A673 (cell line): Measurements from ENCODE around the gene CMC4. TPM values are rescaled to one million over a fixed set of nuclear protein-coding genes. Genes with fewer than 3 reads are reported as not detected.

Experiments
- BruUV-seq: library from RNA; stranded (reverse); fragments of 400-500 nt; replicated peaks from 2 replicates; lab custom pipeline; 2021; lab: Mats Ljungman, UMichigan
- CTCF ChIA-PET: fragments of 300-600 bp; sonication (Branson Sonifier 250); formaldehyde crosslinking; loops from one replicate; lab custom pipeline; 2022; ENCODE audit warnings: antibody characterized with exemption; lab: Charles Lee
- POLR2A ChIA-PET: fragments of 300-600 bp; sonication (Branson Sonifier 250); formaldehyde crosslinking; loops from one replicate; lab custom pipeline; 2022; ENCODE audit warnings: antibody characterized with exemption; ENCODE audit not compliant: low non-redundant PET; lab: Charles Lee
- DNase-seq: peaks from one replicate; pipeline ENCODE4 v3.0.0-alpha.2; 2015; ENCODE audit warnings: low spot score
- H3K27ac ChIP-seq: fragments of 200-600 bp; sonication (generic); 2 replicates; pipeline ENCODE4 v1.5.1; 2016; ENCODE audit warnings: mixed run types, low read depth, mild to moderate bottlenecking, mixed read lengths, antibody characterized with exemption, low read length; ENCODE audit not compliant: poor library complexity, severe bottlenecking
- H3K27me3 ChIP-seq: fragments of 200-600 bp; sonication (generic); replicated peaks from 2 replicates; pipeline ENCODE4 v1.6.1; 2017; ENCODE audit warnings: mixed run types, low read depth, mild to moderate bottlenecking, mixed read lengths, antibody characterized with exemption, low read length; ENCODE audit not compliant: insufficient read depth, poor library complexity
- H3K36me3 ChIP-seq: fragments of 200-600 bp; sonication (generic); 2 replicates; pipeline ENCODE4 v1.6.1; 2016; ENCODE audit warnings: mixed run types, mild to moderate bottlenecking, mixed read lengths, antibody characterized with exemption, low read length; ENCODE audit not compliant: insufficient read depth, poor library complexity, severe bottlenecking
- H3K4me1 ChIP-seq: fragments of 200-600 bp; sonication (generic); 2 replicates; pipeline ENCODE4 v1.6.1; 2017; ENCODE audit warnings: mixed run types, mild to moderate bottlenecking, mixed read lengths, antibody characterized with exemption, low read length; ENCODE audit not compliant: insufficient read depth, poor library complexity, severe bottlenecking
- H3K4me3 ChIP-seq: fragments of 200-600 bp; sonication (generic); 2 replicates; pipeline ENCODE4 v1.5.1; 2016; ENCODE audit warnings: low read depth, mixed run types, mild to moderate bottlenecking, mixed read lengths, low read length; ENCODE audit not compliant: poor library complexity, severe bottlenecking
- H3K9me3 ChIP-seq: fragments of 200-600 bp; sonication (generic); 2 replicates; pipeline ENCODE4 v1.6.1; 2016; ENCODE audit warnings: mixed run types, low read depth, mild to moderate bottlenecking, mixed read lengths, antibody characterized with exemption, low read length; ENCODE audit not compliant: poor library complexity, severe bottlenecking
- EZH2 ChIP-seq: fragments of 200-600 bp; sonication (generic); IDR thresholded peaks from 2 replicates; pipeline ENCODE4 v1.6.1; 2017; ENCODE audit warnings: borderline replicate concordance, low read depth, mild to moderate bottlenecking, mixed read lengths, antibody characterized with exemption, low read length; ENCODE audit not compliant: poor library complexity, severe bottlenecking
- intact Hi-C: fragments of 100-400 bp; cut with micrococcal nuclease; formaldehyde crosslinking; loops from one replicate; pipeline ENCODE4 v1.10.0; 2022; ENCODE audit not compliant: unreplicated experiment
- total RNA-seq: library from RNA; stranded (reverse); gene quantifications from 2 replicates; pipeline ENCODE4 v1.2.3, GENCODE V29; 2021
- TF ChIP-seq, protein P1 (sequence below): fragments of 300-800, 200-600 bp; sonication (generic); conservative IDR thresholded peaks from 2 replicates; pipeline ENCODE4 v1.5.1; 2017; ENCODE audit warnings: low read depth, mild to moderate bottlenecking, antibody characterized with exemption, low read length, moderate library complexity, mixed read lengths

The CMC4 gene
- total RNA-seq, 1 experiment from 2014 or later, result 5.9 TPM

DNA sequence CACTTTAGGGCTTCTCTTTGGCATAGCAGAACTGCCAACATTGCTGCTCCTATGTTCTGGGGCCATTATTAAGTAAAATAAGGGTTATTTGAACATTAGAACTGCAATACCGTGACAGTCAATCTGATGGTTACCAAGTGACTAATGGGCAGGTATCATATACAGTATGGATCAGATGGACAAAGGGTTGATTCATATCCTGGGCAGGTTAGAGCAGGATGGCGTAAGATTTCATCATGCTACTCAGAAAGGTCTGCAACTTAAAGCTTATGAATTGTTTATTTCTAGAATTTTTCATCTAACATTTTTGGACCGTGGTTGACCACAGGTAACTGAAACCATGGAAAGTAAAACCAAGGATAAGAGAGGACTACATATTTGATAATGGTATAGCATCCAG is 41.2 kb upstream of the CMC4 start:
- ChIA-PET POLR2A (no interaction called here), CTCF (no interaction called here)
- H3K27ac ChIP-seq, result no peak overlapping the region
- no peaks in the 10 kb centered on the region for H3K36me3 ChIP-seq
- no peak for TF ChIP-seq EZH2
- TF ChIP-seq, protein P1, sequence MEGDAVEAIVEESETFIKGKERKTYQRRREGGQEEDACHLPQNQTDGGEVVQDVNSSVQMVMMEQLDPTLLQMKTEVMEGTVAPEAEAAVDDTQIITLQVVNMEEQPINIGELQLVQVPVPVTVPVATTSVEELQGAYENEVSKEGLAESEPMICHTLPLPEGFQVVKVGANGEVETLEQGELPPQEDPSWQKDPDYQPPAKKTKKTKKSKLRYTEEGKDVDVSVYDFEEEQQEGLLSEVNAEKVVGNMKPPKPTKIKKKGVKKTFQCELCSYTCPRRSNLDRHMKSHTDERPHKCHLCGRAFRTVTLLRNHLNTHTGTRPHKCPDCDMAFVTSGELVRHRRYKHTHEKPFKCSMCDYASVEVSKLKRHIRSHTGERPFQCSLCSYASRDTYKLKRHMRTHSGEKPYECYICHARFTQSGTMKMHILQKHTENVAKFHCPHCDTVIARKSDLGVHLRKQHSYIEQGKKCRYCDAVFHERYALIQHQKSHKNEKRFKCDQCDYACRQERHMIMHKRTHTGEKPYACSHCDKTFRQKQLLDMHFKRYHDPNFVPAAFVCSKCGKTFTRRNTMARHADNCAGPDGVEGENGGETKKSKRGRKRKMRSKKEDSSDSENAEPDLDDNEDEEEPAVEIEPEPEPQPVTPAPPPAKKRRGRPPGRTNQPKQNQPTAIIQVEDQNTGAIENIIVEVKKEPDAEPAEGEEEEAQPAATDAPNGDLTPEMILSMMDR, result no peak
- intact Hi-C loops, result no loop called here
- H3K27me3 ChIP-seq, result no peaks in the 10 kb centered on the region
- no peak overlapping the region for H3K4me3 ChIP-seq
- H3K4me1 ChIP-seq, result no peaks in the 10 kb centered on the region
- no peak for DNase-seq
- no TSS peak for BruUV-seq
- H3K9me3 ChIP-seq, result peaks cover 10% of the 10 kb centered on the region

DNA sequence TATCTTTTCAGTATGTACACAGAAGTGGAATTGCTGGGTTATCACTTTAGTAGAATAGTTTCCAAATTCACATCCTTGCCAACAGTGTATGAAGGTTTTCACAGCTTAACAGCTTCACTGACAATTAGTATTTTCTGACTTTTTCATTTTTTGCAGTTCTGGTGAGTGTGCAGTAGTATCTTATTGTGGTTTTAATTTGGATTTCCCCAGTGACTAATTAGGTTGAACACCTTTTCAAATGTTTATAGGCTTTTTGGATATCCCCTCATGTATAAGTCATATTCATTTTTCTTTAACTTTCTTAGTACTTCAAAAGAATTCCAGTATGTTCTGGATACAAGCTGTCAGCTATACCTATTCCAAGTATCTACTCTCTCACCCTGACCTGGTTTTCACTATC is 37.5 kb upstream of the CMC4 start:
- Histone ChIP-seq H3K27me3 (no peaks in the 10 kb centered on the region), H3K4me1 (no peaks in the 10 kb centered on the region), H3K9me3 (peaks cover 10% of the 10 kb centered on the region), H3K4me3 (no peak overlapping the region), H3K36me3 (no peaks in the 10 kb centered on the region), H3K27ac (no peak overlapping the region)
- ChIA-PET POLR2A (no interaction called here), CTCF (no interaction called here)
- no TSS peak for BruUV-seq
- intact Hi-C loops, result no loop called here
- no peak for DNase-seq
- TF ChIP-seq EZH2, result no peak
- TF ChIP-seq, protein P1, result no peak

DNA sequence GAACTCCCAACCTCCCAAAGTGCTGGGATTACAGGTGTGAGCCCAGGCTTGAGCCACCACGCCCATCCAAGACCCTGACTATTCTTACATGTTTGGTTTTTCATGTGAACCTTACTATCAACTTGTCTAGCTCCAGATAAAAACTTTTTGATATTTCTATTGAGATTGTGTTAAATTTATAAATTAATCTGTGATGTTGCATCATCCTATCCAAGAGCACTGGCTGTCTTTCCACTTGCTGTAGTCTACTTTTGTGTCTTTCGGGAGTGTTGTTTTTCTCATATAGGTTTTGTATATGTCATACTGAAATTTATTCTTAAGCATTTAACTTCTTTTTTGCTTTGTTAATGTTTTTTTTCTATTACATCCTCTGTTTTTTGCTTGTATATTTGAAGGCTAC is 35.0 kb upstream of the CMC4 start:
- Histone ChIP-seq H3K9me3 (no peaks in the 10 kb centered on the region), H3K27ac (no peak overlapping the region), H3K4me1 (no peaks in the 10 kb centered on the region), H3K36me3 (no peaks in the 10 kb centered on the region), H3K4me3 (no peak overlapping the region), H3K27me3 (no peaks in the 10 kb centered on the region)
- ChIA-PET CTCF (no interaction called here), POLR2A (no interaction called here)
- no peak for DNase-seq
- BruUV-seq, result no TSS peak
- intact Hi-C loops, result no loop called here
- no peak for TF ChIP-seq EZH2
- TF ChIP-seq, protein P1, result no peak
